GM13976 (cell line): Measurements from ENCODE around the gene SMAP2.

Source experiments
- DNase-seq: peaks from one replicate; pipeline ENCODE4 v3.0.0; 2012; ENCODE audit warnings: low spot score
- CTCF ChIP-seq: IDR thresholded peaks from 2 replicates; pipeline ENCODE4 v1.5.1; 2012; ENCODE audit warnings: borderline replicate concordance, mild to moderate bottlenecking; ENCODE audit not compliant: insufficient read depth; ENCODE audit errors: extremely low read depth, missing control alignments, control extremely low read depth
- in situ Hi-C: fragments of 300-500 bp; cut with MboI; formaldehyde crosslinking; loops from one replicate; pipeline ENCODE4 v1.12.0; 2022; ENCODE audit warnings: low sequenced_read_pairs, mixed read lengths, inconsistent platforms; ENCODE audit not compliant: unreplicated experiment

The SMAP2 gene

DNA sequence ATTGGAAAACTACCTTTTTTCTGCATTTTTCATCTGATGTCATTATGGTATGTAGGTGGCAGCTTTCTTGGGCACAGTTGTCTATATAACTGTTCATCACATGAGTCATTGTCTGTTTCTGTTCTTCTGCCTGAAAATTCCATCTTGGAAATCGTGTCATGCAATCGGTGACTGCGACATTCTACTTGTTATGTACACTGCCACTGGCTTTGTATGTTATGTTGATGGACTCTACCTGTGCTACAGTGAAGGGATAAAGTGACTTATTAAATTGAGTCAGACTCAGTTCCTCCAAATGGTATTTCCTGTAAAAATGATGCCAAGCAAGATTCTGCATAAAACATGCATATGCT, 8.6 kb downstream of the SMAP2 start:
- in situ Hi-C loops: no loop called here
- no peak for TF ChIP-seq CTCF
- no peak for DNase-seq

- no peak for DNase-seq
- in situ Hi-C loops: no loop called here
- TF ChIP-seq CTCF: no peak
Observed at GRCh38 chr1:40382601-40383000, 9.1 kb downstream of the SMAP2 start.

DNA sequence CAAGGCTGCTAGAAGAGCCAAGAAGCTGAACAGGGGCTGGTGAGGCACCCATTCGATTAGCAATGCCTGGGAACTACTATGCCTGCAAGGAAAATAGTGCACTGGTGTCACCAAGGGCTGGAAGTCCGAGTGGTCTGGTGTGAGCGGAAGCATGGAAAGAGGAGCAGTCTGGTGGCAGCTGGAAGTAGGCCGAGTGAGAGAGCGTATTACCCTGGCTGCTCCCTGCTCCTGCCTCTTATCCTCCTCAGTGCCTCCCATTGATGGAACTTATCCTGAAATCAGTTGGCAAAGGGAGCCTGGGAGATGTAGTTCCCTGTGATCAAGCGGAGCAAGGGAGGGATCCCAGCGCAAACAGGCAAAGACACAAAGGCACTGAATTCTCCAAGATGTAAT, 9.6 kb downstream of the SMAP2 start:
- TF ChIP-seq CTCF: no peak
- in situ Hi-C loops: no loop called here

GRCh38 chr1:40383488-40384412, 10.2 kb downstream of the SMAP2 start:
- no peak for TF ChIP-seq CTCF
- in situ Hi-C loops: no loop called here
- no peak for DNase-seq

More for the DNA sequence above, 9.6 kb downstream of the SMAP2 start:
- no peak for DNase-seq

DNA sequence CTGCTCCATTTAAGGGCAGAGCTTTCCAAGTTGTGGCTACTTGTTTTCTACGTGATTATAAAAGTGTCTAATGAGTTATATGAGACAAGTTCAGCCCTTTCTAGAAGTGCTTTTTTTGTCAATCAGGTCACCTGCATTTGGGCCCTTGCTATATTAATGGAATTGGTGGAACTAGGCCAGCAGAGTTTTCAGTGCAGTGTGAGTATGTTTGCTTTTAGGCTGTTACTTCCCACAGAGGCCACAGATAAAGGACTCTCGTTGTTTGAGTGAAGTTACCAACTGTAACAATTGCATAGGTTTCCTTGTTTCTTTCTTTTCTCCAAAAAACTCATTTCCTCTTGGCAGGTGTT, 10.9 kb downstream of the SMAP2 start:
- no peak for TF ChIP-seq CTCF
- in situ Hi-C loops: no loop called here
- no peak for DNase-seq

DNA sequence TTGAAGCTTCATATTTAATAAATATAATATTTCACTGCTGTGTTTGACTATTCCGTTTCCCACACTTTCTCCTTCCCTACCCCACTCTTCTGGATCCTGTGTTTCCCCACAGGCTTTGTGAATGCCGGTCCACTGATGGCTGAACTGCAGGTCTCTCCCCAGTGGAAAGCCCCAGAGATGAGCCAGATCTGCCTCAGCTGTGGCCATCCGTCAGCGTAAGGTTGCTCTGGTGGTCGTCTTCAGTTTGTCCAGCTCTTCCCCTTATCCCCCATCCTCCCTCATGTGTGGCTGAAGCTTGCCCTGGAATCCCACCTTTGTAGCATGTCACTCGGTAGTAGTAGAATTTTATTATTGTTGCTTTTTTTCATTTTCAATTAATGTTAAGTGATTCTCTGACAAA, 11.4 kb downstream of the SMAP2 start:
- in situ Hi-C loops: no loop called here
- no peak for DNase-seq
- TF ChIP-seq CTCF: no peak
